SK-N-SH (cell line): ENCODE measurements around the gene ALOXE3. TPM values are rescaled to one million over a fixed set of nuclear protein-coding genes. Genes with fewer than 3 reads are reported as not detected.
A peak's percentile ranks its signal among the peaks of the same experiment; 100 is the strongest.

Experiments
- CTCF ChIA-PET: fragments of 300-600, 350-600 bp; formaldehyde crosslinking; extraction: SDS; loops from one replicate; lab custom pipeline; 2021; lab: Yijun Ruan, JAX
- POLR2A ChIA-PET: fragments of 350-600 bp; sonication (Branson Sonifier 250); formaldehyde crosslinking; extraction: SDS; loops from one replicate; lab custom pipeline; 2020; ENCODE audit warnings: antibody characterized with exemption, inconsistent platforms; lab: Yijun Ruan, JAX
- DNase-seq: peaks from one replicate; pipeline ENCODE4 v3.0.0; 2012
- H2AFZ ChIP-seq: fragments of 200-600 bp; sonication (generic); 2 replicates; pipeline ENCODE4 v1.8.1; 2016; ENCODE audit warnings: antibody characterized with exemption, mild to moderate bottlenecking, low read depth
- H3F3A ChIP-seq: fragments of 200-600 bp; sonication (generic); replicated peaks from 2 replicates; pipeline ENCODE3; 2016; ENCODE audit warnings: antibody characterized with exemption, mild to moderate bottlenecking; ENCODE audit not compliant: insufficient read depth
- H3K27ac ChIP-seq, 2 experiments: fragments of 200-500 bp in 1 of 2; fragments of 200-600 bp in 1 of 2; sonication (Bioruptor generic) in 1 of 2; sonication (generic), shearing (Covaris generic) in 1 of 2; 2 replicates each; pipeline versions ENCODE4 v1.5.1 to v1.6.1; 2014 to 2016; ENCODE audit warnings: low read depth in 2 of 2, inconsistent platforms in 1 of 2, low read length in 1 of 2, mild to moderate bottlenecking in 1 of 2, mixed read lengths in 1 of 2
- H3K27me3 ChIP-seq: fragments of 200-600 bp; sonication (generic), shearing (Covaris generic); 2 replicates; pipeline ENCODE4 v1.6.1; 2016; ENCODE audit warnings: mixed run types; ENCODE audit not compliant: insufficient read depth
- H3K36me3 ChIP-seq, 2 experiments: fragments of 200-500 bp in 1 of 2; fragments of 200-600 bp in 1 of 2; sonication (Bioruptor generic) in 1 of 2; sonication (generic) in 1 of 2; replicated peaks in 1 of 2; 2 replicates each; pipeline versions ENCODE3 to v1.5.1; 2014 to 2016; ENCODE audit warnings: low read length in 1 of 2, mild to moderate bottlenecking in 1 of 2; ENCODE audit not compliant: insufficient read depth in 2 of 2, control insufficient read depth in 1 of 2
- H3K4me1 ChIP-seq, 2 experiments: fragments of 200-500 bp in 1 of 2; fragments of 200-600 bp in 1 of 2; sonication (Bioruptor generic) in 1 of 2; sonication (generic), shearing (Covaris generic) in 1 of 2; 2 replicates each; pipeline versions ENCODE4 v1.5.1 to v1.6.1; 2014 to 2016; ENCODE audit warnings: low read depth in 1 of 2, low read length in 1 of 2, mixed run types in 1 of 2; ENCODE audit not compliant: insufficient read depth in 2 of 2, control insufficient read depth in 1 of 2
- H3K4me2 ChIP-seq: fragments of 200-600 bp; sonication (generic), shearing (Covaris generic); 2 replicates; pipeline ENCODE4 v1.6.1; 2017; ENCODE audit warnings: mixed run types
- H3K4me3 ChIP-seq, 2 experiments: fragments of 200-500 bp in 1 of 2; fragments of 200-600 bp in 1 of 2; sonication (Bioruptor generic) in 1 of 2; sonication (generic), shearing (Covaris generic) in 1 of 2; 2 replicates each; pipeline versions ENCODE4 v1.5.1 to v1.8.1; 2014 to 2016; ENCODE audit warnings: low read depth in 2 of 2, inconsistent platforms in 1 of 2, low read length in 1 of 2, mild to moderate bottlenecking in 1 of 2, mixed read lengths in 1 of 2, moderate library complexity in 1 of 2
- H3K79me2 ChIP-seq: fragments of 200-600 bp; sonication (generic); 2 replicates; pipeline ENCODE4 v1.8.1; 2017; ENCODE audit warnings: mild to moderate bottlenecking; ENCODE audit not compliant: insufficient read depth
- H3K9ac ChIP-seq: fragments of 200-600 bp; sonication (generic); 2 replicates; pipeline ENCODE4 v1.6.1; 2017; ENCODE audit warnings: mixed run types
- H3K9me2 ChIP-seq: fragments of 200-600 bp; sonication (generic); 2 replicates; pipeline ENCODE4 v1.6.1; 2017; ENCODE audit warnings: mixed run types
- H3K9me3 ChIP-seq: fragments of 200-600 bp; sonication (generic); 2 replicates; pipeline ENCODE4 v1.6.1; 2017; ENCODE audit warnings: mixed run types, mild to moderate bottlenecking, moderate library complexity
- H4K20me1 ChIP-seq: fragments of 200-600 bp; sonication (generic); 2 replicates; pipeline ENCODE4 v1.6.1; 2017; ENCODE audit warnings: mild to moderate bottlenecking, mixed run types; ENCODE audit not compliant: insufficient read depth
- CHD2 ChIP-seq: fragments of 150-350 bp; IDR thresholded peaks from 2 replicates; pipeline ENCODE4 v1.6.1; 2018; ENCODE audit warnings: low read length; ENCODE audit not compliant: partially characterized antibody
- ELF1 ChIP-seq: IDR thresholded peaks from 2 replicates; pipeline ENCODE4 v1.4.0; 2012
- EP300 ChIP-seq, 2 experiments: IDR thresholded peaks; 2 replicates each; pipeline versions ENCODE4 v1.4.0 to v1.6.1; 2012; ENCODE audit warnings: borderline replicate concordance in 1 of 2, low read depth in 1 of 2, low read length in 1 of 2
- FOXM1 ChIP-seq: IDR thresholded peaks from 2 replicates; pipeline ENCODE4 v1.4.0; 2012; ENCODE audit warnings: low read depth, mild to moderate bottlenecking
- JUND ChIP-seq: IDR thresholded peaks from 2 replicates; pipeline ENCODE4 v1.4.0; 2012
- RAD21 ChIP-seq: IDR thresholded peaks from 2 replicates; pipeline ENCODE4 v1.6.1; 2012; ENCODE audit warnings: mild to moderate bottlenecking, low read length
- RCOR1 ChIP-seq: fragments of 150-350 bp; IDR thresholded peaks from 2 replicates; pipeline ENCODE4 v1.6.1; 2017; ENCODE audit warnings: antibody characterized with exemption, low read length
- REST ChIP-seq: IDR thresholded peaks from 2 replicates; pipeline ENCODE4 v1.6.1; 2012; ENCODE audit warnings: mild to moderate bottlenecking, low read depth, low read length, moderate library complexity
- RFX5 ChIP-seq: IDR thresholded peaks from 2 replicates; pipeline ENCODE4 v1.6.1; 2012; ENCODE audit warnings: mild to moderate bottlenecking, improper control_type of control experiment, low read length
- SIN3A ChIP-seq: IDR thresholded peaks from 2 replicates; pipeline ENCODE4 v1.6.1; 2012; ENCODE audit warnings: low read depth, mild to moderate bottlenecking, low read length, moderate library complexity, borderline replicate concordance
- SMC3 ChIP-seq: IDR thresholded peaks from 2 replicates; pipeline ENCODE4 v1.6.1; 2012; ENCODE audit warnings: low read depth, low read length, improper control_type of control experiment
- TCF12 ChIP-seq: IDR thresholded peaks from 2 replicates; pipeline ENCODE4 v1.4.0; 2012
- WGBS: methylation state at CpG from one replicate; pipeline ENCODE4 v1.1.6; 2017; ENCODE audit warnings: low lambda C conversion rate; 5-methylcytosine and 5-hydroxymethylcytosine counted together
- polyA plus RNA-seq, 3 experiments: library from polyadenylated mRNA; depleted of rRNA; stranded (reverse); fragments of >200 nt; gene quantifications; 2 replicates each; pipeline ENCODE4 v1.2.3, GENCODE V29; 2012
- TF ChIP-seq, protein P1 (sequence below): IDR thresholded peaks from 2 replicates; pipeline ENCODE4; 2012
- TF ChIP-seq, protein P2 (sequence below): fragments of 150-350 bp; IDR thresholded peaks from 2 replicates; pipeline ENCODE4 v1.6.1; 2016; ENCODE audit warnings: mild to moderate bottlenecking, low read depth, low read length

The ALOXE3 gene
- polyA plus RNA-seq, 1 of the 3 experiments (the other 2 are of a cell fraction) = 0.46 TPM

DNA sequence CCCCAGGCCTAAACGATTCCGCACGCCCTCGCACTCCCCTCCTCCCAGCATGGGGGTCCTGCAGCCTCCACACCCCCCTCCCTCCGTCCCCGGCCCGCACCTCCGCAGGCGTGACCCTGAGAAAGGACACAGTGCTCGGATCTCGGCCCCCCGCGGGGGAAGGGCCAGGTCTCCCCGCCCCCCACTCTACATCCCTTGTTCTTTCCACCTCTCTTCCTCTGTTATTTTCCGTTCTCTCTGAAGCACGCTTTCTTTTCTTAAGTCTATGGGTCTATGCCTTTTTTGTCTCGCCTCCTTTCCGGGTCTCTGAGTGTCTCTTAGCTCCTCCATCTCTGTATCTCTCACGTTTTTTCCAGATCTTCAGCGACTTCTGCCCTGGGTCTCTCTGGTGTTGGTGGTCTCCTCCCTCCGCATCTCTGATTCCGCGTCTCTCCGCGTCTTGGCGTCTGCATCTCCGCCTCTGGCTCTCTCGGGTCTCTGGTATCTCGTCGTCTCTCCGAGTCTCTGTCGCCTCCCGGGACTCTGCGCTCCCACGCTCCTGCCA, 7.7 kb upstream of the ALOXE3 start:
- TF ChIP-seq REST = no peak
- Histone ChIP-seq H3K4me1 (peaks cover 0 to 27% of the 10 kb centered on the region in 2 experiments; a peak in 1 of 4 replicates), H3F3A (peaks cover 24% of the 10 kb centered on the region), H4K20me1 (peaks cover under 1% of the 10 kb centered on the region; the same call in 1 of the 2 replicates), H3K36me3 (no peaks in the 10 kb centered on the region), H3K27ac (peak overlapping the region; percentile 17 to 54; a peak in 2 of 4 replicates), H3K4me3 (peak overlapping the region; percentile 53 to 81), H3K9me2 (no peaks in the 10 kb centered on the region), H3K27me3 (no peaks in the 10 kb centered on the region; the same call in 1 of the 2 replicates), H2AFZ (peak overlapping the region; percentile 97), H3K79me2 (no peaks in the 10 kb centered on the region), H3K9ac (peak overlapping the region; percentile 62), H3K4me2 (peak overlapping the region; percentile 97), H3K9me3 (no peaks in the 10 kb centered on the region)
- WGBS = 1% methylated on average over 35 of the region's 35 CpGs
- peak; percentile 82 for DNase-seq
- ChIA-PET CTCF (interaction anchor here (0.7 to 4.9 kb wide), 8 partner anchors 12 to 110 kb away, joined by 3 to 50 read pairs (median 5); partner anchors contain the start of gene PER1), POLR2A (interaction anchor here (1.3 to 2.0 kb wide), 3 partner anchors 15 to 47 kb away, joined by 5 to 6 read pairs (median 5); no protein-coding TSS in a partner anchor)

GRCh38 chr17:8125154-8125946, 7.0 kb upstream of the ALOXE3 start:
- DNase-seq = peak; percentile 88
- H3K79me2 ChIP-seq = no peaks in the 10 kb centered on the region
- ChIA-PET POLR2A (interaction anchor here (1.3 to 1.4 kb wide), 2 partner anchors 31 to 48 kb away, joined by 5 to 9 read pairs; no protein-coding TSS in a partner anchor), CTCF (interaction anchor here (1.1 to 4.9 kb wide), 9 partner anchors 13 to 98 kb away, joined by 3 to 50 read pairs (median 6); no protein-coding TSS in a partner anchor)
- H3K4me2 ChIP-seq = peak overlapping the region; percentile 97
- peaks cover 0 to 32% of the 10 kb centered on the region in 2 experiments; a peak in 1 of 4 replicates for H3K4me1 ChIP-seq
- no peaks in the 10 kb centered on the region for H3K9me2 ChIP-seq
- peaks cover 5% of the 10 kb centered on the region; the same call in 1 of the 2 replicates for H4K20me1 ChIP-seq
- no peaks in the 10 kb centered on the region for H3K9me3 ChIP-seq
- no peaks in the 10 kb centered on the region; the same call in 1 of the 2 replicates for H3K27me3 ChIP-seq
- H2AFZ ChIP-seq = peak overlapping the region; percentile 97; the same call in 1 of the 2 replicates
- H3K27ac ChIP-seq = peak overlapping the region; percentile 17 to 54; a peak in 2 of 4 replicates
- H3K4me3 ChIP-seq = peak overlapping the region; percentile 53 to 81
- no peaks in the 10 kb centered on the region for H3K36me3 ChIP-seq
- WGBS = 6% methylated on average over 30 of the region's 40 CpGs
- peak overlapping the region; percentile 62 for H3K9ac ChIP-seq
- H3F3A ChIP-seq = peaks cover 29% of the 10 kb centered on the region
- TF ChIP-seq RCOR1 = no peak
- no peak for TF ChIP-seq SMC3
- TF ChIP-seq CHD2 = no peak
- no peak for TF ChIP-seq EP300 (IDR thresholded peaks at IDR 0.05; ENCODE audit: borderline replicate concordance in 1 of 2, low read depth in 1 of 2, low read length in 1 of 2)
- TF ChIP-seq RAD21 = no peak
- no peak for TF ChIP-seq RFX5
- TF ChIP-seq, protein P1, sequence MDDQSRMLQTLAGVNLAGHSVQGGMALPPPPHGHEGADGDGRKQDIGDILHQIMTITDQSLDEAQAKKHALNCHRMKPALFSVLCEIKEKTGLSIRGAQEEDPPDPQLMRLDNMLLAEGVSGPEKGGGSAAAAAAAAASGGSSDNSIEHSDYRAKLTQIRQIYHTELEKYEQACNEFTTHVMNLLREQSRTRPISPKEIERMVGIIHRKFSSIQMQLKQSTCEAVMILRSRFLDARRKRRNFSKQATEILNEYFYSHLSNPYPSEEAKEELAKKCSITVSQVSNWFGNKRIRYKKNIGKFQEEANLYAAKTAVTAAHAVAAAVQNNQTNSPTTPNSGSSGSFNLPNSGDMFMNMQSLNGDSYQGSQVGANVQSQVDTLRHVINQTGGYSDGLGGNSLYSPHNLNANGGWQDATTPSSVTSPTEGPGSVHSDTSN = no peak
- TF ChIP-seq ELF1 = no peak
- TF ChIP-seq, protein P2, sequence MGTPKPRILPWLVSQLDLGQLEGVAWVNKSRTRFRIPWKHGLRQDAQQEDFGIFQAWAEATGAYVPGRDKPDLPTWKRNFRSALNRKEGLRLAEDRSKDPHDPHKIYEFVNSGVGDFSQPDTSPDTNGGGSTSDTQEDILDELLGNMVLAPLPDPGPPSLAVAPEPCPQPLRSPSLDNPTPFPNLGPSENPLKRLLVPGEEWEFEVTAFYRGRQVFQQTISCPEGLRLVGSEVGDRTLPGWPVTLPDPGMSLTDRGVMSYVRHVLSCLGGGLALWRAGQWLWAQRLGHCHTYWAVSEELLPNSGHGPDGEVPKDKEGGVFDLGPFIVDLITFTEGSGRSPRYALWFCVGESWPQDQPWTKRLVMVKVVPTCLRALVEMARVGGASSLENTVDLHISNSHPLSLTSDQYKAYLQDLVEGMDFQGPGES = no peak
- peak; percentile 56; the same call in 1 of the 2 replicates for TF ChIP-seq REST
- no peak for TF ChIP-seq JUND
- 0 out of 2 replicates have a peak, but pooled peaks have one; percentile 13 for TF ChIP-seq TCF12
- 0 out of 2 replicates have a peak, but pooled peaks have one; percentile 31 for TF ChIP-seq SIN3A
- TF ChIP-seq FOXM1 = no peak
